ENCODE data around the gene CNGA3.

CNGA3 gene

GRCh38 chr2:98376301-98376910, 30.1 kb downstream of the CNGA3 start:
- DNase-seq (ENCODE audit: low read depth in 2 of 3, low spot score in 2 of 3): no peak

- DNase-seq (ENCODE audit: low read depth in 2 of 3, low spot score in 2 of 3): no peak
These were observed 30.7 kb downstream of the CNGA3 start for GRCh38 chr2:98376996-98377395.

GRCh38 chr2:98377544-98377943, 31.3 kb downstream of the CNGA3 start:
- DNase-seq (ENCODE audit: low read depth in 2 of 3, low spot score in 2 of 3): no peak

- DNase-seq (ENCODE audit: low read depth in 2 of 3, low spot score in 2 of 3): no peak
These were observed 31.9 kb downstream of the CNGA3 start for GRCh38 chr2:98378196-98378595.

GRCh38 chr2:98378901-98379300, 32.6 kb downstream of the CNGA3 start:
- DNase-seq (ENCODE audit: low read depth in 2 of 3, low spot score in 2 of 3): no peak

DNA sequence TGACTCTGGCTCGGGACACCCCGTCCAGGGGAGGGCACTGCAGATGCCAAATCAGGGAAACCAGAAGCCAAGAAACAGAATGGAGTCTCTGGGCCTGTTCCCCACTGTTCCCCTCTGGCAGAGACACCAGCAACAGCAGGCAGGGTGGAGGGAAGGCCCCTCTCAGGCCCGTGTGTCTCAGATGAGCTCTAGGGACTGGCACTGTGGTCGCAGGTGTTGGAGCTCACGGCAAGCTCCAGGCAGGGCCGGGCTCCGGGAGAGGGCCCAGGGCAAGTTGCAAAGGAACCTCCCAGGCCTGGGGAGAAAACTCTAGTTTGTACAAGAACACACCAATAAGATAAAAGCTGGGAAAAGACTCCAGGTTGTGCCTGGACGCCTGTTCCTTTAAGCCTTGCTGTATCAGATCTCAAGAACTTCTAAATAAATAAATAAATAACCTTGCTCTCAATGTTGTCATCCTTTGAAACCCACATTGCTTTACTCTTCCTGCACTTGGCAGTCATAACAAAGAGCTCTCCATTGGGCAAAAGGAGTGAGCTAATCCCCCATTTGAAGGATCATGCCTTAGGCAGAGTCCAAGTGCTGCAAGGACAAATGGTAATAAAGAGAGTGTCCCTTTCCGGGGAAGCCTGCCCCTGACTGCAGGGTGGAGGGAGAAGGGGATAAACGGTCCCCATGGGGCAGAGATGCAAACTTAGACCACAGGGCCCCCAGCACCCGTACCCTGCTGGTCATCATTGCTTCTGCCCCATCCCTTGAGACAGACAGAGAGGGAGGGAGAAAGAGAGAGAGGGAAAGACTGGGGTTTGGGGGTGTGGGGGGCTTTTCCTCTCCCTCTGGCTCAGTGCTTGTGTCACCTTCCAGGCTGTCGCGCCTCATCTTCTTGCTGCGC, 33.3 kb downstream of the CNGA3 start:
- DNase-seq (ENCODE audit: low read depth in 2 of 3, low spot score in 2 of 3): no peak

- DNase-seq (ENCODE audit: low read depth in 2 of 3, low spot score in 2 of 3): no peak
These were observed 33.9 kb downstream of the CNGA3 start for GRCh38 chr2:98380203-98380535.

GRCh38 chr2:98381494-98381893, 35.2 kb downstream of the CNGA3 start:
- DNase-seq (ENCODE audit: low read depth in 2 of 3, low spot score in 2 of 3): no peak

DNA sequence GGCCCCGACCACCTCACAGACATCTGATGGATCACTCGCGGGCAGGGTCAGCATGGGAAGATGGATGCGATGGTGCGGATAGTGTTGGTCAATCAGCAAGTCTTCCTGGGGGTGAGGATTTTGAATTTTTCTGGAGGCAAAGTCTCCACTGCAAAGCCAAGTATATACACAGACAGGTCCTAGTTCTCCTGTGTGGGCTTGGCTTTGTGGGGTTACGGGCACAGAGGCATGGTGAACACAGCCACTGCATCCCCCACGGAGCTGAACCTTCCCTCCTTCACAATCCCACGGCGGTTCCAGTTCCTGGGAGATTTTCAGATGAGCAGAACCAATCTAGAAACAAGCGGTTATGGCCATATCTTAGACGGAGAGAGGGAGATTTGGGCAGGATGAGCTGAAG, 35.8 kb downstream of the CNGA3 start:
- DNase-seq (ENCODE audit: low read depth in 2 of 3, low spot score in 2 of 3): no peak

DNA sequence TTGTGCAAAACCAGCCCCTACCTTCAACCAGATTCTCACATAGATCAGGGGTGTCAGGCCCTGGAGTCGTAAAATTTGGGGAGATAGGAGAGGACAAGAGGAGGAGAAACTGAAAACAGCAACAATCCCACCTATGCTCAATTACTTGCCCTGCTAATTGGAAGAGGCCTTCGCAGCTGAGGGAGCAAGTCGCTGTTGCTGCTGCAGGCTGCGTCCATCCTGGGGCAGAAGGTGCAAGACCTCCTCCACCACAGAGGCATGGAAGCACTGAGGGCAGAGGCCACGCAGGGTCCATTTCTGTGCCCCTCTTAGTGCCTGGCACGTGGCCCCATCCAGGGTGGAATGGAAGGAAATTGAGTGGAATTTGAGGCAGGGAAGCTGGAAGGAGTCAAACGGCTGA, 36.5 kb downstream of the CNGA3 start:
- DNase-seq (ENCODE audit: low read depth in 2 of 3, low spot score in 2 of 3): no peak

- DNase-seq (ENCODE audit: low read depth in 2 of 3, low spot score in 2 of 3): no peak
These were observed 36.9 kb downstream of the CNGA3 start for GRCh38 chr2:98383166-98383565.

GRCh38 chr2:98385050-98385699, 38.9 kb downstream of the CNGA3 start:
- DNase-seq (ENCODE audit: low read depth in 2 of 3, low spot score in 2 of 3): peak; percentile 34 to 63 (median 36)

GRCh38 chr2:98387478-98387877, 41.2 kb downstream of the CNGA3 start:
- no peak for DNase-seq (ENCODE audit: low read depth in 2 of 3, low spot score in 2 of 3)

DNA sequence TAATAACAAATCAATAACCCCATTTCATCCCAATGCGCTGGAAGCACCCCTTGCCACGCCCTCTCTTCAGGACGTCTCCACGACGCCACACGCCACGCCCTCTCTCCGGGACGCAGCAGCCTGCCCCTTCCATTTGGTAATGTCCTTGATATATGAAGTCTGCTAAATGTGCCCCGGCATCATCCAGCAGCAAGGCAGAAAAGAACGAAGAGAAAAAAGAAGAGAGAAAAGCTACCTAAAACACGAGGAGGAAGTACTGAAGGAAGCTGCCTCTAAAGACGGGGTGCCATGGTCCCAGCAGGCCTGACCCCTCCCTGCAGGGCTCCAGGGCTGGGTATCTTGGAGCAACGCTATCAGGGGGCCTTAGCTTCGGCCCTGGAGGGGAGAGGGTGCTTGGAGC, 41.8 kb downstream of the CNGA3 start:
- DNase-seq (ENCODE audit: low read depth in 2 of 3, low spot score in 2 of 3): no peak

- no peak for DNase-seq (ENCODE audit: low read depth in 2 of 3, low spot score in 2 of 3)
These were observed 42.5 kb downstream of the CNGA3 start for GRCh38 chr2:98388601-98389250.

GRCh38 chr2:98389251-98389605, 43.0 kb downstream of the CNGA3 start:
- DNase-seq (ENCODE audit: low read depth in 2 of 3, low spot score in 2 of 3): no peak

- no peak for DNase-seq (ENCODE audit: low read depth in 2 of 3, low spot score in 2 of 3)
These were observed 44.6 kb downstream of the CNGA3 start for GRCh38 chr2:98390571-98391476.

DNA sequence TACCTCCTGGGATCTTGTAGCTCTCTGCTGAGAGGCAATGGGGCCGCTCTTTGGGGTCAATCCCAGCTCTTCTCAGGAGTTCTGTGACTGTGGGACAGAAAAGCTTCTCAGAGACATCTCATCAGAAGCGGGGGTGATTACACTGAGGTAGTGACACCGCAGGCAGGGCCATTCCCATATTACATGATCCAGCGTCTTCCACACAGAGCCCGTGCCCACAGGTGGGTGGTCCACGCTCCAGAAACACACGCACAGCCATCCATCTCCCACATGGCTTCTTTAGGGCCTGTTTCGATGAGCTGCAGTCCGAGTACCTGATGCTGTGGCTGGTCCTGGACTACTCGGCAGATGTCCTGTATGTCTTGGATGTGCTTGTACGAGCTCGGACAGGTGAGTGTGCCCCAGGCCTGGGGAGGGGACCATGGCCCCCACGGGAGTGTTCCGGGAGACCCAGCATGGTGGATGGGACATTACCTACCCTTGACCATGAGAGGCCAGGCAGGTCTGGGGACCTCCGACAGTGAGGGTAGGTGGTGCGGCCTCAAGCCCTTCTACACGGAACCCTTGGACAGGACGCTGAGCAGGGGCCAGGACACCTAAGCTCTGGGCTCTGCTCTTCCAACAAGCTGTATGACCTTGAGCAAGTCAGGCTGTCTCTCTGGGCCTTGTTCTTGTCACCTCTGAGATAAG, 45.5 kb downstream of the CNGA3 start:
- no peak for DNase-seq (ENCODE audit: low read depth in 2 of 3, low spot score in 2 of 3)

DNA sequence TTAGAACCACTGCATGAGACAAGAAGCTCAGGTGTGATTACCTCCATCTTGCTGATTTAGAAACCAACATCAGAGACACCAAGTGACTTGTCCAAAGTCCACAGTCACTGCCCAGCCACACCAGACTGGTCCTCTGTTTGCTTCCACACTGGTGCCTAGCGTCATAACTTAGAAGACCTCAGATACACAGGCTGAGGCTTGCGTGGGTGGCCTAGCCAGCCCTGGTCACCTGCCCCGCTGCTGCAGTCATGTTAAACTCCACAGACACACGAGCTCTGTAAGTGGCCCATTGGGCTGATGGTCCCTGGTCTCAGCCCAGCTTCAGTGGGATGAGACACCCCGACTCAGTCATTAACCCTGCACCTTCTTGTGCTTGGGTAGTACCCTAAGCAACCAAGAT, 47.1 kb downstream of the CNGA3 start:
- DNase-seq (ENCODE audit: low read depth in 2 of 3, low spot score in 2 of 3): no peak

GRCh38 chr2:98394595-98395153, 48.4 kb downstream of the CNGA3 start:
- DNase-seq (ENCODE audit: low read depth in 2 of 3, low spot score in 2 of 3): no peak

Data from activated CD8-positive, alpha-beta memory T cell treated with anti-CD3 and anti-CD28 coated beads for 48 hours (primary cell).